Posterior cingulate gyrus (tissue), 11 donors: Measurements from ENCODE around the gene XAGE2.
A peak's percentile ranks its signal among the peaks of the same experiment; 100 is the strongest.
"Not testable (repeated sequence)": the region's sequence is repeated elsewhere in the genome, so short reads cannot be mapped to it uniquely, and the experiment has no call there.

Source experiments
- DNase-seq, 10 donors: peaks; one replicate each; pipeline versions ENCODE4 v3.0.0 to v3.0.0-alpha.2; 2020 to 2021; ENCODE audit warnings: mixed read lengths in 3 of 10
- intact Hi-C: fragments of 100-400 bp; cut with DNase I; formaldehyde crosslinking; loops from one replicate; pipeline ENCODE4 v1.15.1; 2023

XAGE2 gene, protein sequence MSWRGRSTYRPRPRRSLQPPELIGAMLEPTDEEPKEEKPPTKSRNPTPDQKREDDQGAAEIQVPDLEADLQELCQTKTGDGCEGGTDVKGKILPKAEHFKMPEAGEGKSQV

DNA sequence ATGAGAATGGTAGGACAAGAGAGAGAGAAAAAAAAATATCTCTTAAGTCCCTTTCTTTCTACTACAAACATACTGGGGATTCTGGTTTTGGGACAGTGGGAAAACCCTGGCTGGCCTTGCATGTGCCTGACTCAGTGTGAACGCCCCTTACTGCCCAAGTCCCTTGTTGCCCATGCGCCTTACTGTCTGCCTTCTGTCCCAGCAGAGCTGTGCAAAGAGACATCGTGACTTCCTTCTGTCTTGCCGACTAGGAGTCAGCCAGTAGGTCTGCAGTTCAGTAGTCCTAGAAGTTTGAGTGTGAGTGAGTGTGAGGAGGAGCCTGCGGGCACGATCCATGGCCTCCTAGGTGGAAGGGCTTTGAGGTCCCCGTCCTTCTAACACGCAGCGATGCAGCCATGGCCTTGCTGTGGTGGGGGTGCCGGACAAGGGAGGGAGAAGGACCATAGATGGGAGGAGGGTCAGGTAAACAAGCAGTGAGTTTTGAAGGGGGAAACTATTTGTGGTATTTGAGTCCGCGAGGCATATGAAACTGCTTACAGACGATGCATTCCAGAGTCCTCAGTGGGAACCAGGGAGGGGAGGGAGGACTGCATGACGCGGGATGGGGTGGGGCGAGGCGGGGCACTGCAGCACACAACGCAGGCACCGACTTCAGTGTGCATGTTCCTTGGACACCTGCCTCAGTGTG lies at the start of gene XAGE2:
Gene XAGE2 (plus strand): TSS at position 654 of the 688 bp plus-strand sequence. CDS start 994 bp downstream, outside the sequence.
- intact Hi-C loops = no loop called here
- no peak for DNase-seq

DNA sequence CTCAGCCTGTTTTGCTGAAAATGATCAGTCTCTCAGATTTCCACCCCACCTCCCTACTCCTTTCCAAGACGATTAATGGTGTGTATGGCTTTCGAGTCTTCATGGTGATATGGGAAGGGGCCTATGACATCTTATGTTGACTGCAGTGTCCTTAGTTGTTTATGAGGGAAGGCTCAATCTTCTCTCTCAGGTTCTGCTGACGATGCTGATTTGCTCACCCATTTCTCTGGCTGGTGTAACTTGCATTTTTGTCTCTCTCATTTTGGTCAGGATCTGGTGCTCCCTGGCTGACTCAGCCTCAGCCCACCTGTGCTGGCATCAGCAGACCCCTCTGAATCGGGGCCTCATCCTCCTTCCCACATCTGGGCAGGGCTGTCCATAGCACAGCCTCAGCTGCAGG lies 31.4 kb upstream of the XAGE2 start:
- DNase-seq = no peak
- intact Hi-C loops = no loop called here

DNA sequence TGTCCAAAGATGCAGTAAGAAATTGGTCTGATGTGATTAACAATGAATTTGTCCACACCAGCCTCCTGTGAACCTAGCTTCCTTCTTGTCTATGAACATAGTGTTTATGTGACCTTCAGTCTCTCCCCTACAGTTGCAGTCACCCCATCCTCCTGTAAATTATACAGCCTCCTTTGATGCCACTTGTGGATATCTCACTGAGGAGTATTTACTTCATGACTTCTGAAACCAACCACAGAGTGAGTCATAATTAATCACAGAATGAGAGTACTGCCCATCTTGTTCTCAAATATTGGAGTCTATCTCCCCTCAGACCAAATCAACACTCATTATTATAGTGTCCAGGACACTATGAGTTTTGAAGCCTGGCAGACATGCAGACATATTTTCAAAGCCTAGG lies 27.3 kb upstream of the XAGE2 start:
- intact Hi-C loops = no loop called here
- no peak for DNase-seq

DNA sequence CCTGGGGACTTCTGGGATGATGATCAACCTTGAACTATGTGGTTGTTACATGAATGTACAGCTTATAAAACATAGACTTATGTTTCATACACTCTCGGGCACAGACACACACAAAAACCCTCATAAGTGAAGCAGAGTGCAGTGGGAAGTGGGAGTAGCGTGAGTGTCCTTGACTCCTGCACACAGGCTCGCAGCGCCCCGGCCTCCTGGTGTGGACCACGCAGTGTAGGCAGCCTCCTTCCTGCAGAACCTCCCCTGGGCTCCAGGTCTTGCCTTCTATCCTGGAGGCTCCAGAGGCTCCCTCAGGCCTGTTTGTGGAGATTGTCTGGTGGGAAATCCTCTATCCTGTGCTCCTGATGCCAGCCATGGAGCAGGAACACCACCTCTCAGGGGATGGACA lies 25.7 kb upstream of the XAGE2 start:
- DNase-seq, intact Hi-C loops: not testable (repeated sequence)

DNA sequence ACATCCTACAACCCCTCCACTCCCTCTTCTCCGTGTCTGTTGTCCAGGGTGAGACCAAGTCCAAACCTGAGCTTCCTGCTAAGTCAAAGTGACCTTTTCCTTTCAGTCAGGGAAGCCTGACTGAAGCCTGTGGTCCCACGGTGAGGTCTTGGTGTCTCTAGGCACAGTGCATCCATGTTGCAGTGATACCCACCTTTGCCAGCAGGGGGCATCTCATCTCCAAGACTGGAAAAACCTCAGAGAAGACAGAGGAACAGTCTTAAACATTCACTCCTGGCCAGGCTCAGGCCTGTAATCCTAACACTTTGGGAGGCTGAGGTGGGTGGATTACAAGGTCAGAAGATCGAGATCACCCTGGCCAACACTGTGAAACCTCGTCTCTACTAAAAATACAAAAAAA lies 23.4 kb upstream of the XAGE2 start:
- peak in 4 of 10 donors; percentile 8 to 41 (median 12) for DNase-seq

DNA sequence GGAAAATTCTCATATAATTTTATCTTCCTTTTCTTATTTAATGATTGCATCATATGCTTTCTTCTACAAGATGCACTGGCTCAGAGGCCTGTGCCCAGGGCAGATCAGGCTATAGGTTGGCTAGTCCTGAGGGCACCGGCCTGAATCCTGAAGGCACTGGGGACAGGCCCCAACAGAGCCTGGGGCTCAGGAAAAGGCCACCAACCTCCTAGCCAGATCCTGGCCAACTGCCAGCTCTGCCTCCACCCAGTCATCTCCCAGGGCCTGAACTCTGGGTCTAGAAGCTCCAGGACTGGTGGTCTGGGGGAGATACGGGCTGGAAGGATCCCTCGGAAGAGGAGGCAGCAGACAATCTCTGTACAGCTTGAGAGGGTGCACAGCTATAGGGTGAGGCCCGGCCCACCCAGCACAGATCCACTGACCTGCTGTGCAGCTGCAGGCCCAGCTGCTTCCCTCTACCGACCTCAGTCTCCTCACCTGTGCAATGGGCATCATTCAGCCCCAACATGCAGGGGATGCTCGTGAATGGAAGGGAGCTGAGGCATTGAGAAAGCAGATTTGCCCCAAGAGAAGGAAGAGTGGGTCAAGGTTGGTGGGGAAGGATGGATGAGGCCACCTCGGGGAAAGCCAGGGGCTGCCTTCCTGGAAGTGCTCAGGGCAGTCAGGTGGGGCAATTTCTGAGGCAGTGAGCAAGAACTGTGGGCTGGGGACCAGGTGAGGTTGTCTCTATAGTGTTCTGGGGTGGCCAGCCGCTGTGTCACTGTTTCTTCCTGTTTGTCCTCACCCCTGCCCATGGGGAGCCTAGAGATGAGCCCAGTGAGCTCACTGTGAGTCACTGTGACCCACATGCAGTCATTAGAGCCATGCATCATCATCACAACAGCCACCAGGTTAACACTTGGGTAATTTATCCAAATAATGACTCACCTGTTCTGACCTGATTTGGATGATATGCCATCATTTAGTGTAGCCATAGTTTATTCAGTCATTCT lies 22.4 kb upstream of the XAGE2 start:
- DNase-seq = no peak
- intact Hi-C loops = no loop called here

More for the DNA sequence above, 23.4 kb upstream of the XAGE2 start:
- intact Hi-C loops = not testable (repeated sequence)

DNA sequence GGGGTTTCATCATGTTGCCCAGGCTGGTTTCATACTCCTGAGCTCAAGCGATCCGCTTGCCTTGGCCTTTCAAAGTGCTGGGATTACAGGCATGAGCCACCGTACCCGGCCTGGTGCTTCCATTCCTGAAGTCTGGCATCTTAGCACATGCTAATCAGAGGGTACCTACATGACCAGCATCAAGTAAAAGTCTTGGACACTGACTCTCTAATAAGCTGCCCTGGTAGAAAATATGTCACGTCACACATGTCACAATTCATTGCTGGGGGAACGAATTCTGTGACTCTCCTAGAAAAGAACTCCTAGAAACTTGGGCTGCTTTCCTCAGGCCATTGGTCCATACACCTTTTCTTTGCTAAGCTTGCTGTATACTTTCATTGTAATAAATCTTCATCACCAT lies 19.1 kb upstream of the XAGE2 start:
- intact Hi-C loops = no loop called here
- no peak for DNase-seq

DNA sequence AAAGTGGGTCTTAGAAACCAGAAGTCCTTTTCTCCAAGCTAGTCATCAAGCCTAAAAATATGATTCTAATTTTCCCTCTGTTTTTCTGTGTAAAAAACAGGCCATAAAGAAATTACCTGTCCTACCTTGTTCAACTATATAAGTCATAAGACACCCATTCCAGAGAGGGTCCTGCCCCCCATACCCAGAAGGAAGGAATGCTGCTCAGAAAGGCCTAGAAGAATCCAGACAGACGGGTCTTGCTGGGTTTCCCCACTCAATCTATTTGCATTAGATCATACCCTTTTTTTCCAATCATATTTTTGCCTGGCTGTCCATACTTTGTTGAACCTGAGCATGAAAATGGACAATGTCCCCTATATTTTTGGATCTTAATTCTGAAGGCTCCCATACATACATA lies 16.3 kb upstream of the XAGE2 start:
- intact Hi-C loops = no loop called here
- DNase-seq = no peak

DNA sequence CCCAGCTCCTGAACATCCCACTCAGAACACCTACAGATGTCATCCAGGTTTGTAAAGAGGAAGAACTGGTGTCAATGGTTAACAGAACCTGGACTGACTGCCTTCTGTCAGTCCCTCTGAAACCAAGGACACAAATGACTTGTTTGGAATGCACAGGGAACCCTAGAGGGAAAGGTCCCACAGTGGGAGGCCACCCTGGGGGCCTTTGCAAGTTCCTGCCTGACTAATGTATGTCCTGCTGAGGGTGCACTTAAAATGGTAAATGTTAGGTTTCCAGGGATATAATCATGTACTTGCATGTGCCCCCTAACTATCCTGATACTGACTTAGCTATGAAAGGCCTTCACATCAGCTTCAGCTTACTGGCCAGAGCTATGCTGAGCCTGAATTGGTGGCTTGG lies 15.0 kb upstream of the XAGE2 start:
- intact Hi-C loops = no loop called here
- no peak for DNase-seq

DNA sequence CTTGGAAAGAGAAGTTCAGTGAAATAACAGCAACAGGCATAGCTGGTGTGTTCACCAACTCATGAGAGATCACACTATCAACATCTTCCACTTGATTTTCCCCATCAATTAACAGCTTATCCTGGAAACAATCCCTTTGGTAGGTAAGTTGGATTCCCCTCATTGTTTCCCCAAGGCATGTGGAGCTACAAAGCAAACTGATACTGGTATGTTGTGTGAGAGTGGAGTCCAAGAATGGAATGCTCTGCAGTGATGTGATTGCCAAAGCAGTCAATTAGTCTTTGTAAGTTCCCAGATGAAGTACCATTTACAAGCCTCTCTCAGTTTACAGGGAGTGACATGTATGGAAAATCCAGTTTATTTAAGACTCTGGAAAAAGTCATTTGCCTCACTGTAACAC lies 13.7 kb upstream of the XAGE2 start:
- intact Hi-C loops = no loop called here
- no peak for DNase-seq

DNA sequence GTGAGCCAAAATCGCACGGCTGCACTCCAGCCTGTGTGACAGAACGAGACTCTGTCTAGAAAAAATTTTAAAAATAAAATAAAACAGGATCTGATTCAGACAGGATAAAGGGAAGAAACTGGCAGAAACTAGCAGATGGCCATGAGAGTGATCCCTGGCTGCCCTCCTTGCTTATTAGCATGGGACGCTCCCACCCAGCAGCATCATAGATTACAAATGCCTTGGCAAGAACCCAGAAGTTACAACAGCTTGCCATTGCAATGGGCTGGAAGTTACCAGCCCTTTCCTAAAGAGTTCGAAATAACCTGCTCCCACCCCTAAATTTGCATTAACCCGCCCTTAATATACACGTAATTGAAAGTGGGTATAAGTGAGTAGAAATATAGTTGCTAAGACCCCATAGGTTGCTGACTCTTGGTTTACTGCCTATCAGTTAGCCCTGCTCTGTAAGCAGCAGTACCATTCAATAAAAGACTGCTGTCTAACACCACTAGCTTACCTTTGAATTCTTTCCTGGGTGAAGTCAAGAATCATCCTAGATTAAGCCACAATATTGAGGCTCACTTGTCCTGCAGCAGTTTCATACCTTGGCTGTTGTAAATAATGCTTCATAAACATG lies 9.1 kb upstream of the XAGE2 start:
- intact Hi-C loops = no loop called here
- DNase-seq = no peak

DNA sequence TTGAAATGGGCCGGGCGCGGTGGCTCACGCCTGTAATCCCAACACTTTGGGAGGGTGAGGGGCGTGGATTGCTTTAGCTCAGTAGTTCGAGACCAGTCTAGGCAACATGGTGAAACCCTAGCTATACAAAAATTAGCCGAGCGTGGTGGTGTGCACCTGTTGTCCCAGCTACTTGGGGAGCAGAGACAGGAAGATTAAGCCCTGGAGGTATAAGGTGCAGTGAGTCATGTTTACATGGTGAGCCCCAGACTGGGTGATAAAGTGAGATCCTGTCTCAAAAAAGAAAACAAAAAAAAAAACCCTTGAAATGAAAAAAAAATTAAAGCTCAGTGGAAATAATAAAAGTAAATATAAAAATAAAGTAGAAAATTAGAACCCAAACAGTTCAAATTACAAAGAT lies 6.9 kb upstream of the XAGE2 start:
- no peak for DNase-seq
- intact Hi-C loops = no loop called here

DNA sequence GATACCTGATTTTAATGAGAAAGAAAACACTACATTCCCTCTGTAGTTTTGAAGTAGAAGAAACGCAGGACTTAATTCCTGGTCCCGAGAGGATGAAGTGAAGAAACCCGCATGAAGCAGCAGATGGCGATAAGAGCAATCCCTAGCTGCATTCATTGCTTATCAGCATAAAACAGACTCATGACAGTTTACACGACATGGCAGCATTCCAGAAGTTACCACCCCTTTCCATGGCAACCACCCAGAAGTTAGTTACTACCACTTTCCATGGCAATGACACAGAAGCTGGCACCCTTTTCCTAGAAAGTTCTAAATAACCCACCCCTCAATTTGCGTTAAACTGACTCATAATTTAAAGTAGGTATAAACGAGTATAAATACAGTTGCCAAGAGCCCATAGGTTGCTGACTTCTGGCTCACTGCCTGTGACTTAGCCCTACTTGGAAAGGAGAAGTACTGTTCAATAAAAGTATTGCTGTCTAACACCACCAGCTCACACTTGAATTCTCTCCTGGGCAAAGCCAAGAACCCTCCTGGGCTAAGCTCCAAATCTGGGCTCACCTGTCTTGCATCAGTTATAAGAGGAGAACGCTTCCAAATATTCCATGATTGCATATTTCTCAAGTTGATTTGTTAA lies 5.5 kb upstream of the XAGE2 start:
- intact Hi-C loops = no loop called here
- no peak for DNase-seq

DNA sequence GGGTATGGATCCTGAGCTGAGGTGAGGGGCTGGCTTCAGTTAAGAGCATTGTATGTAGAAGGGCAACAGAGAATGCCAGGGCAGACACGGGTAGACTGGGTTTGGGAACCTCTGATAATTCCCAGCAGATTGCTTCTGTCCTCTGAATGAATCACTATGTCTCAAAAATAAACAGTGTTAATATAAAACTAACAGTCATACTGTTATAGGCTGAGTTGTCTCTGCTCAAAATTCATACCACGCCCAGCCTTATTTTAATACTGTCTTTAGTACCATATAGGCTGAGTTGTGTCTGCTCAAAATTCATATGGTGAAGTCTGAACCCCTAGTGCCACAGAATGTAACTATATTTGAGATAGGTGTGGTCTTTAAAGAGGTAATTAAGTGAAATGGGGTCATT lies 10.0 kb downstream of the XAGE2 start:
- intact Hi-C loops = no loop called here
- DNase-seq = no peak

DNA sequence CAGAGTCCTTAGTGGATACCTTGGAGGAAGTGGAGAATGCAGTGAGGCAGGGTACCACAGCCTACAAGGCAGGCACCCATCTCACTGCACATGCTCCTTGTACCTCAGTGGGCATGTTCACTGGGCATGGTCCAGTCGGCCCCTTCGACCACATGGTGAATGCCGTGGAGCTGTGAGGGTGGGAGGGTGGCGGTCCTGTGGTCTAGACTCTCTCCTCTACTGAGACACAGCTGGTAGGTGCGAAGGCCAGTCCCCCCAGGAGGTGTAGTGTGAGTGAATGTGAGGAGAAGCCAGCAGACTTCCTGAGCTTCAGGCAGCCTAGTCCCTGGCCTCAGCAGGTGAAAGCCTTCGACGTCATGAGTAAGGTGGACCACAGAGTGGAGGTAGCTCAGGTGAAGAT lies 12.2 kb downstream of the XAGE2 start:
- intact Hi-C loops = no loop called here
- no peak for DNase-seq

DNA sequence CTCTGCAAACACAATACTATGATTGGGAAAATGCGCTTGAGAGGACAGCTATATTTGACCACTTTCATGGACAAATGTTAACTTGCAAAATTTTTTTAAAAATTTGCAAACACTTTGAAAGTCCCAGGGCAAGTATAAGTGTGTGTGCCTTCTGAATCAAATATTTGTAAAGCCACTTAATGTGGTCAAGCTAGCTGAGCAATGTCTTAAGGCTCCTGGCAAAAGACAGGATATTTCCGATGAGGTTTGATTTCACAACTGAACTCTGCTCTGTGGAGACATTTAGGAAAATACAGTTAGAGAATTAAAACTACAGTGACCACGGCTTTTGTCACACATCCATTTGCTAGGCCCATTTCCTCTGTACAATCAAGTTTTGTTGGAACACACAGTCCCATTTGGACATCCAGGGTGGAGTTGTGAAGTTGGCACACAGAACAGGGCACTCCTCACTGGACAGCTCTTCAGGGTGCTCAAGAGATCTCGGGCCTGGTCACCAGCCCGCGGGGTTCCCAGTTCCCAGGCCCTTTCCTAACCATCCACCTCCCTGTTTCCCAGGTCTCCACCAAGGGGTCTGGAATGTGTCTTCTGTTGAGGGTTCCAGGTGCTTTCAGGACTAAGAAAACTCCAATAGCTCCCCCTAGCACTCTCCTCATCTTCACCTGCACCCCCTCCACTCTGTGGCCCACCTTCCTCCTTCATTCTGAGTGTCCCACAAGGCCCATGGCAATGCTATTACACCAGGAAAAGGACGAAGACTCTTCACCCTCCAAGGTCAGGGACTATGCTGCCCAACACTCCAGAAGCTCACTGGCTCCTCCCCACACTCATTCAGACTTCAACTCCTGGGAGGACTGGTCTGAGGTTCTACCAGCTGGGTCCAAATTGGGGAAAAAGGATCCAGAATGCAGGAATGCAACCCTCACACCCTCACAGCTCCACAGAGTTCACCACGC lies 41.9 kb downstream of the XAGE2 start:
- intact Hi-C loops = no loop called here
- no peak for DNase-seq

DNA sequence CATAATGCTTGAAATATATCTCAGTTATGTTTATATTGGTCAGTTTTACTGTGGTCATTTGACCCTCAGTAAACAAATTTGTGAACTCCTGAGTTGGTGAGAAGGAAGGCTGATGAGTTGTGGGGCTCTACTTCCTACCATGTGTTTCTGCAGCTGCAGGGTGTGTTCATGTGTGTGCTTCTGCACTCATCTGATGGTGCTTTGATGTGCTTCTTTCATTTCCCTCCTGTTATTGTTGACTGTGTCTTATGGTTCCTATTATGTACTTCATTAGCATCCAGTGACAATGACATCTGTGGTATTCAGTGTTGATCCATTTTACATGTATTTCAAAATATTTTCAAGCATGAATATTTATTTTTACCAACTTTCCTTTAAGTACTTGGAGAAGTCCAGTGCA lies 46.5 kb downstream of the XAGE2 start:
- DNase-seq = no peak
- intact Hi-C loops = no loop called here

DNA sequence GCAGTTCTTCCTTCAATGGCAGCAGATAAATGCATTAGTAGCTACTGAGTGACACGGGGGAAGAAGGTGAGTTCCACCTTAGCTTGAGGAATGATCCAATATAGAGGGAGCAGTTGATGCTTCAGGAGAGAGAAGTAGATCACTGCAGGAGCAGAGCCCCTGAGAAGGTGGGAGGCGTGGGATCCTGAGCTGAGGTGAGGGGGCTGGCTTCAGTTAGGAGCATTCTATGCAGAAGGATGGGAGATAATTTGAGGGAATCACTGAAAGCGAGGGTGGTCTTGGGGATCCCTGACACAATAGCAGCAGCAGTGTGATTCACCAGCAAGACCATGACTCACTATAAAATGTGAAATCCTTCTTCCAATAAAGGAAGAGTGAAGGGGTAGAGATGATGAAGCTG lies 48.0 kb downstream of the XAGE2 start:
- DNase-seq = no peak
- intact Hi-C loops = no loop called here

DNA sequence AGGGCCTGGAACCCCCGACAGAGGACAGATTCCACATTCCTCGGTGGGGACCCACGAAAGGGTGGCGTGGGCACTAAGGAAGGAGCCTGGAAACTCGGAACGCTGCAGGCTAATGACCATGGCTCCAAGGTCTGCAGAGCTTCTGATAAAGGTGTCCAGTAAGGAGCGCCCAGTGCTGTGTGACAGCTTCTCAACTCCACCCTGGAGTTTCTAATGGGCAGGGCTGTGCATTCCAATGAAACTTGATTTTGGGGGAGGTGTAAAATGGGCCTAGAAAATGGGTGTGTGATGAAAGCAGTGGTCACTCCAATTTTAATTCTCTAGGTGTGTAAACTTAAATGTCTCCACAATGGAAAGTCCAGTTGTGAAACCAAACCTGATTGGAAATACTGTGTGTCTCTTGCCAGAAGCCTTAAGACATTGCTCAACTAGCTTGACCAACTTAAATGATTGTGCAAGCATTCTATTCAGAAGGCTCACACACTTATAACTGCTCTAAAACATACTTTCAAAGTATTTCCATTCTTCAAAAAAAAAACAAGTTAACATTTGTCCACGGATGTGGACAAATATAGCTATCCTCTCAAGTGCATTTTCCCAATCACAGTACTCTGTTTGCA lies 52.1 kb downstream of the XAGE2 start:
- intact Hi-C loops = no loop called here
- no peak for DNase-seq
